AG08396 (cell line): Measurements from ENCODE around the gene DRAM2.
A peak's percentile ranks its signal among the peaks of the same experiment; 100 is the strongest.
"Not testable (repeated sequence)": the region's sequence is repeated elsewhere in the genome, so short reads cannot be mapped to it uniquely, and the experiment has no call there.

Experiments
- DNase-seq: peaks from one replicate; pipeline ENCODE4 v3.0.0; 2012; ENCODE audit warnings: low spot score, mixed read lengths

The DRAM2 gene

DNA sequence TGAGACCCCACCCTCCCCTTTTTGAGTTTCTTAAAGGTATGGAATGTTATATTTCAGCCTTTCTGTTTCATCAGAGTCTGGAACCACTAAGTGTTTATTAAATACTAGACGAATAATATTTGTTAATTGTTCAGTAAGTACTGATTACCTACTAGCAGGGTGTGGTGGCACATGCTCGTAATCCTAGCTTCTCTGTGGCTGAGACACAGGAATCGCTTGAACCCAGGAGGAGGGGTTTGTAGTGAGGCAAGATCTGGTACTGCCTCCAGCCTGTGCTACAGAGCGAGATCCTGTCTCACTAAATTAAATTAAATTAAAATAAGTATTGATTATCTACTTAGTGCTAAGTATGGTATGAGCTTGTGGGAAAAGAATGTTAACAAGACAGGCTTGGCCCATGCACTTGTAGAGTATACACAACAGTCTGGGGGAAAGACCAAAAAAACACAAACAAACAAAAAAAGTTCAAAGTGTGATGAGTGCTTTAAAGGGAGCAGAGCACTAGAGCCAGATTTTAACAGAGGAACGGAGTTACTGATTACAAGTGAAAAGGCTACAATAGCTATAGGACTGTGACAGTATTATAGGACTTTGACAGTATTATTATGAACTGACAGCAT lies 2.6 kb upstream of the DRAM2 start:
- no peak for DNase-seq

DNA sequence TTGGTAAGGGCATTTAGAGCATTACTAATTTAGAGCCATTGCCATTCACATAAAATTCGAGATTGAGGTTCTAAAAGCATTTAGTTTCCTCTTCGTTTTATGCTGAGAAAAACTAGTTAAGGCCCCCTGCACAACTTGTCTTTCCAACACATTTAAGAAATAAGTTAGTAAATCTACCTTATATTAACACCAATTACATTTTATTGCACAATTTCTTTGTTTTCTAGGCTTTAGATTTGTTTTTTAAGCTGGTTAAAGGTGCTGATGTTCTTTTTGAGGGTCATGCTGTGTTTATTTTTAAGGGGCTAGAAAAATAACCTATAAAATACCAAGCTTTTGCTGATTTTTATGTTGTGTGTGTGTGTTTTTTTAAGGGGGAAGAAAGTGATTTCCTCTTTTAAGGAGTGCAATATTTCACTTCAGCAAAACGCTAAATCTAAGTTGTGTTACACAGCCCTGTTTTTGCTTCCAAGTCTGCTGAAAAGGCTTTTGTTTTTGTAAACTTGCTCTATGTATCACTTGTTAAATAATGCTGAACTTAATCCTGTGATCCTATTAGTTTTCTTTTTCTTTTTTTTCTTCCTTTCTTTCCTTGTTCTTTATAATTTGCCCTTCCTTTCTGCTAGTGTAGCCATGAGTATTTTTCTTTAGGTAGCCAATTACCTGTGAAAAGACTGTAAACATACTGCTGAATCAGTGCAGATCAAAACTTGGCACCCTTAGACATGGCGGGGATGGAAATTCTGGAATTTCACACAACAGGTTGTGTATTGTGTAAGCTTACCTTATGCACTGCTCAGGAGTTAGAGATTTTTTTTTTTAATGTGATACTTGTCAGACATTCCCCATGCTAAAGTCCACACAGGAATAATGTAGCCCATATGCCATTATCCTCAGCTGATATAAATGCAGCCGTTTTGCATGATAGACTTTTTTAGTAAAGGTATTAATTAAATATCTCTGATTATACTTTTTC lies 1.6 kb upstream of the DRAM2 start:
- DNase-seq, result no peak

DNA sequence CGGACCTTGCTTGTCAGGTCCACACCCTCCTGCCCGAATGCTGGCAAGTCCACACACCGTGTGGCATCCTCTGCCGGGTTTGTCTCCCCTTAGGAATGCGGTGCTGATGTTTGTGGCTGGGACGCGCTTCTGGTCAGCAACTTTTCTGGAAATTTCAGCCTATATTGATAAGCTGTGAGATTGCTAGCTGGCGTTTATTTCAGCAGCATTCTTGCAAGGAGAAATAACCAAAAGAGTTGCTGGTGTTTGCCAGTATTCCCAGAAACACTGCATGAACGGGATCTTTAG lies 731 bp upstream of the DRAM2 start:
- peak; percentile 82 for DNase-seq

DNA sequence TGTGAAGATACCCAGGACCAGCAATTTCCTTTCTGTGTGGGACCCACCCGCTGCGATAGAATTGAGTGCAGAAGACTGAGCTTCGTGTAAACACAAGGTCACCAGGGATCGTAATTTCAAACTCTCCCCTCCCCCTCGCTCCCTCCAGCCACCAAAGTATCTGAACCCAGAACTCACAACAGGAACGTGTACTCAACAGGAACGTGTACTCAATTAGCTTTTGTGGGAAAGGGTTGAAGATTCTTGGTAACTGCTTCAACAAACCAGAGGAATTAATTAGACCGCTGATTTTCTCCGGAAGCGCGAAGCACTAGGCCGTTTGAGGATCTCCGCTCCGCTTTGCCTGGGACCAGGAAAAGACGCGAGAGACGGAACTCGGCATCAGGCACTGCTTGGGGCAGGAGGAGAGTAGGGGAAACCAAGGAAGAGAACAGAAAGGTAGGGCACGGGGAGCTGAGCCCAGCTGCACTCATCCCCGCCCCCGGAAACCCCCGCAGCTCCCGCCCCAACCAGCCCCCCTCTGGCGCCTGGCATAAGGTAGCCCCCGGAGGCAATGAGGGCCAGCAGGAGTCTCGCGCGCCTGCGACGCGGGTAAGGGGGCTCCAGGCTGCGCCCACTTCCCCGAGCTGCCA lies 453 bp downstream of the DRAM2 start:
- peak; percentile 63 for DNase-seq

DNA sequence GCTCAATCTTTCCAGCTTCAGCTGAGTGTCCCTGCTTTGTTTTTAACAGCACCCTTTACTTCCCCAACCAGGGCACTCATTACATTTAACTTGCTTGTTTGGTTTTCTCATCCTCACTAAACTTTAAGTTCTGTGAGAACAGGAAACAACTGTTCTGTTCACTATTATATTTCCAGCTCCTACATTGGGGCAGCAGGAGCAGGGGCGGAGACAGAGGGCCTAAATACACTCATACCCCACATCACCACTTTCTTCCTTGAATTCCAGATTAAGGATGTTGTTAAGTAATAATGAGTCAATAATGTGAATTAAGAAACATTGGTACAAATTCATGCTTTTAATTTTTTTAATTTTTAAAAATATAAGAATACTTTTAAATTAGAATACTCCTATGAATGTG lies 6.0 kb downstream of the DRAM2 start:
- DNase-seq, result no peak

DNA sequence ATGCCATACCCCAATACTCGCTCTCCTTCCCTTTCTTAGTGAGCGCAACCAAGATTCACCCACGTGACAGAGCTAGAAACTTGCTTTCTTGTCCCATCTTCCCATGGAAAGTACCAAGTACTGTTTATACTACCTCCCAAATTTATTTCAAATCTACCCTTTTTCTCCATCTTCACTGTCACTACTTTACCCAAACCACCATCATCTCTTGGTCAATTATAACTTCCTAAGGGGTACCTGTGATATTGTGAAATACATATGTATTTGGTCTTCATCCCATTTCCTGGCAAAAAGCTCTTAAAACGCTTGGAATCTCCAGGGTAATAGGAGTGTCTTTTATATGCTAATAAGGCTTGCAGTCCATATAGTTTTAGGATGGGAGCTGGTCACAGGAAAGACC lies 8.2 kb downstream of the DRAM2 start:
- DNase-seq, result no peak

DNA sequence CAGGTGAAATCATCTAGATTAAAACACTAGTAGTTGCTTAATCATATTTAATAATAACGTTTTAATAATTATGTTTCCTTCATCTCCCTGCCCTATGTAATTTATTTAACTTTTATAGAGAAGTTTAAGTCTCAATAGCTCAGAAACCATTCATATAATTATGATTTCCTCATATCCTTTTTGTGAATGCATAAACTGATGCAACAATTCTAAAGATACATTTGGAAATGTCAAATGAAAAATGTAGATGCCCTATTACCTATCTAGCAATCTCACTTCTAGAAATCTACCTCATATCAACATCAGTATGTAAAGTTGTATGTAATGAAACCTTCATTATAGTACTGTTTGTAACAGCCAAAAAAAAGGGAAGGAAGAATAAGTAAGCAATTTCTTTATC lies 10.5 kb downstream of the DRAM2 start:
- DNase-seq, result no peak

DNA sequence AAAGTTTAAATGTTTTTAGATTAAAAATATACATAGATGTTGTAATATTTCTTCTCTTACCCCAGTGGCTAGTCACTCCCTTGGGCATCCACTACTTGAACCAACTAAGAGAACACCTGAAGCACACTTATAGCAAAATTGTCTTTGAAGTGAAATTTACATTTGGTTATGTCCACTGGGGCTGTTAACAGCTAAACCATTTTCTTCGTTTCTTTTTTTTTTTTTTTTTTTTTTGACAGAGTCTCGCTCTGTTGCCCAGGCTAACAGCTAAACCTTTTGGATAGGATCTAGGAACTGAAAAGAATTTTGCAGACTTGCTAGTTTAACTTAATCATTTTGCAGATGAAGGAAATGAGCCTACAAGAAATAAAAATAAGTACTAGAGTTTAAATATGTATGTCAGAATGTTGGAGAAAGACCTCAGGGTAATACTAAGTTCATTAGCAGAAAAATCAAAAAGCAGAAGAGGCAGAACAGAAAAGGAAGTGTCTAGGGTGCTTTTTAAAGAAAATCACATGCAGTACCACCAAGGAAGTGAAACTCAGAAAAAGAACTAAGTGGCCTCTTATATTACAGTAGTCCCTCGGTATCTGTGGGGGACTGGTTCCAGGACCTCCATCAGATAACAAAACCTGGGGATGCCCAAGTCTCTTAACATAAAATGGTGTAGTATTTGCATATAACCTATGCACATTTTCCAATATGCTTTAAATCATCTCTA lies 11.8 kb downstream of the DRAM2 start:
- DNase-seq, result no peak

DNA sequence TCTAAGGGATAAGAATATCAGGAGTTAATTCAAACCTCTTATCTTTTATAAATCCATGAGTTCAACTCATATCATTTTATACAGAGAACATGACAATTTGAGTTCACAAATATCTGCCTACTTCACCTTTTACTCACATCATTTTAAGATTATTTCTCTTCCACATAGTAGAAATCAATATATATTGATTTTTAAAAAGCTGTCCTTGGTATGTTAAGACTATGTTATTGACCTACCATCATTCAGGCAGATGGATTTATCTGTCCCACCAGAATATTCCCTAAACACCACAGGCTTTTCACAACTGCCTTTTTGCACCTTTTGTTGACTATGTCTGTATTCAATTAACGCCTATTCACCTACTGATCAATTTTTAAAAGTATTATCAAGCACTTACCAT lies 13.5 kb downstream of the DRAM2 start:
- DNase-seq, result no peak

DNA sequence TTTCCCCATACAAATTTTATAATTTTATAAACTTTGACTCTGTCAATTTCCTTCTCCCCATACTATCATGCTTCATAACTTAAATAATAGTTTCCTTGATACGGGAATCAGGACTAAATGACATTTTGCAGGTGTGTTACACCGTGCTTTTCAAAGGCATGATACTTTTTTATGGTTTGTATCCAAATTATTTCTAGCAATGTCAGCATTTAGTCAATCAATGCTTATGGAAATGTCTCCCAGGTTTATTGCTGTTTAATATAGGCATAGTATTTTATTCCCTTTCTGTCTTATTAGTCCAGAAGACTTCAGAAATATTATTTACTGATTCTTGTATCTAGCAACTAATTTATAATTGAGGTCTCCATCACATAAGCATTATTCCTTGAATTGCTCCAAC lies 23.4 kb downstream of the DRAM2 start:
- no peak for DNase-seq

DNA sequence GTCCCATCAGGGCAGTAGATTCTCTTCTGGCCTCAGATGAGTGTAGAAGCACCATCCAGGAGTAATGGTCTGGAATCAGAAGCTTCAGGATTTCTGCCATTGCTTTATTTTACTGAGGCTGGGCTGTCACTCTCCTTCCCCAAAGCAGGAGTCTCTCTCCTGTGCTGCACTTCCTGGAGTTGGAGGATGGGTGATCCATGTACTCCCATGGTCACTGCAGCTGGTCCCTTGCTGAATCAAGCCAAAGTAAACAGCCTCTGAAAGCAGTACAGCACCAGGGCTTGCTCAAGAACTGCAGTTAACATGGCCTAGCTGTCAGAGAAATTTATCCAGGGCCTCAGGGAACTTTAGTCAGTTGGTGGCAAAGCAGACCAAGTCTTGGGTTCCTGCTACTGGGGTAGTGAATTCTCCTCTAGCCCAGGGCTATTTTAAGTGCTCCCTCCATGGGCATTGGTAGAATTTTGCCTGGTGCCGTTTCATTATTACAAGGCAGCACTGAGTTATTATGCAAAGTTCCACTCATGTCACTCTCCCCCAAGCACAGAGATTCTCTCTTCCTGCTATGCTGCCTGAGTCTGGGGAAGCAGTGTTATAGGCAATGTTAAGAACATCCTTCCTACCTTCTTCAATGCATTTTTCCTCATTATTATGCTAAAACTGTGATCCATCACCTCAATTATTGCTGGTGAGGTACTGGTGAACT lies 29.5 kb downstream of the DRAM2 start:
- no peak for DNase-seq

DNA sequence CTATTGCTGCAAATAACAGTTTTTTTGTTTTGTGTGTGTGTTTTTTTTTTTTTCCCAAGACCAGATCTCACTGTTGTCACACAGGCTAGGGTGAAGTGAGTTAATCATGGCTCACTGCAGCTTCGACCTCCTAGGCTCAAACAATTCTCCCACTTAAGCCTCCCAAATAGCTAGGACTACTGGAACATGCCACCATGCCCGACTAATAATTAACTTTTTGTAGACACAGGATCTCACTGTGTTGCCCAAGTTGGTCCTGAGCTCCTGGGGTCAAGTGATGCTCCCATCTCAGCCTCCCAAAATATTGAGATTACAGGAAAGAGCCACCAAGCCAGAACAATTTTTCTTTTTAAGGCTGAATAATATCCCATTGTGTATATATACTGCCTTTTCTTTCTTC lies 34.9 kb downstream of the DRAM2 start:
- no peak for DNase-seq

DNA sequence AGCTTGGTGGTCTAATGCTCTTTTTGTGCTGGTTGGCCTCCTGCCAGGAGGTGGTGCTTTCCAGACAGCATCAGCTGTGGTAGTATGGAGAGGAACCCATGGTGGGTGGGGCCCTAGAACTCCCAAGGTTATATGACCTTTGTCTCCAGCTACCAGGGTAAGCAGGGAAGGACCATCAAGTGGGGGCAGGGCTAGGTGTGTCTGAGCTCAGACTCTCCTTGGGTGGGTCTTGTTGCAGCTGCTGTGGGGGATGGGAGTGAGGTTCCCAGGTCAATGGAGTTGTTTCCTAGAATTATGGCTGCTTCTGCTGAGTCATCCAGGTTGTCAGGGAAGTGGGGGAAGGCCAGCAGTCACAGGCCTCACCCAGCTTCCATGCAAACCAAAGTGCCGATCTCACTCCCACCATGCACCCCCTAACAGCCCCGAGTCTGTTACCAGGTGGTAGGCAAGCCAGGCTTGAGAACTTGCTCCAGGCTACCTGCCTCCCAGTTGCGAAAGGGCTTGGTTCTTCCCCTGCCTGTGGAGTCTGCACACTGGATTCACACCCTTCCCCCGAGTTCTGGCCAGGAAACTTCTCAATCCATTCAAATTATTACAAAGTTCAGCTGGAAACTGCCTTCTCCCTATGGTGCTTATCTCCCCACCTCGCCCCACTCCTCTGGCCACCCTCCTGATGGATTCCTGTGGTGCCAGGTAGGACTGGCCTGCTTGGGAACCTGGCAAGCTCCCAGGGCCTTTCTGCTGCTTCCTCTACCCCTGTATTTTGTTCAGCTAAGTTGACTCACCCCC lies 37.8 kb downstream of the DRAM2 start:
- no peak for DNase-seq

DNA sequence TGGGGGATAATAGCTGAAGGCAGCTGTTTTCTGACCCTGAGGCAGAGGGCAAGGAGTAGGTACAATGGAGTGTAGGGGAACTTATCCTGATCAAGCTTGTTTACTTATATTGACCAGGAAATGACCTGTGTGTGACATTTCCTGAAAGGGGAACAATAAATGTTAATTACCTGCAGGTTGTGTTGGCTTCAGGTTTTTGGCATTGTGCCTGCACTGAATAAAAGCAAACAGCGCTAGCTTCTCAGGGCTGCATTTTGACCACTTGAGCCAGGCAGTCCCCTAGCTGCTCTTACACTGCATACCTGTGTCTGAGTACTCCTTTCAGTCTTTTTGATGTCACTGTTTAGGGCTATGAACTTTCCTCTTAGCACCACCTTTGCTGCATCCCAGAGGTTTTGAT lies 40.6 kb downstream of the DRAM2 start:
- no peak for DNase-seq

DNA sequence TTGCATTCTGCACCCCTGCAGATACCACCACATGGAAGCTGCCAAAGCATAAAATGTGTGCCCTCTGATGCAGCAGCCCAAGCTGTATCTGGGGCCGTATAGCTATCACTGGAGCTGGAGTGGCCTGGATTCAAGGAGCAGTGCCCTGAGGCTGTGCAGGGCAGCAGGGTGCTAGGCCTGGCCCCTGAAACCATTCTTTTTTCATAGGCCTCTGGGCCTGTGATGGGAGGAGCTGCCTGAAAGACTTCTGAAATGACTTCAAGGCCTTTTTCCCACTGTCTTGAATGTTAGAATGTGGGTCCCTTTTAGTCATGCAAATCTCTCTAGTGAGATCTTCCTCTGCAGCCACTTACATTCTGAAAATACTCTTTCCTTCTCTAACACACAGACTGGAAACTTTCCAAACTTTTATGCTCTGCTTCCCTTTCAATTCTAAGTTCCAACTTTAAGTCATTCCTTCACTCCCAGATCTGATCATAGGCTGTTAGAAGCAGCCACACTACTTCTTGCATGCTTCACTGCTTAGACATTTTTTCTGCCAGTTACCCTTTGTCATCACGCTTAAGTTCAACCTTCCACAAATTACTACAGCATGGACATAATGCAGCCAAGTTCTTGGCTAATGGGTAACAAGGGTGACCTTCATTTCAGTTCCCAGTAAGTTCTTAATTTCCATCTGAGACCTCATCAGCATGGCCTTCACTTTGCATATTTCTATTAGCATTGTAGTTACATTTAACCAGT lies 42.4 kb downstream of the DRAM2 start:
- DNase-seq, result no peak

DNA sequence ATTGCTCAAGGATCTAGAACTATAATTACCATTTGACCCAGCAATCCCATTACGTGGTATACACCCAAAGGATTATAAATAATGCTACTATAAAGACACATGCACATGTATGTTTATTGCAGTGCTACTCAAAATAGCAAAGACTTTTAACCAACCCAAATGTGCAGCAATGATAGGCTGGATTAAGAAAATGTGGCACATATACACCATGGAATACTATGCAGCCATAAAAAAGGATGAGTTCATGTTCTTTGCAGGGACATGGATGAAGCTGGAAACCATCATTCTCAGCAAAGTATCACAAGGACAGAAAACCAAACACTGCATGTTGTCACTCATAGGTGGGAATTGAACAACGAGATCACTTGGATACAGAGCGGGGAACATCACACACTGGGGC lies 44.5 kb downstream of the DRAM2 start:
- not testable (repeated sequence) for DNase-seq

DNA sequence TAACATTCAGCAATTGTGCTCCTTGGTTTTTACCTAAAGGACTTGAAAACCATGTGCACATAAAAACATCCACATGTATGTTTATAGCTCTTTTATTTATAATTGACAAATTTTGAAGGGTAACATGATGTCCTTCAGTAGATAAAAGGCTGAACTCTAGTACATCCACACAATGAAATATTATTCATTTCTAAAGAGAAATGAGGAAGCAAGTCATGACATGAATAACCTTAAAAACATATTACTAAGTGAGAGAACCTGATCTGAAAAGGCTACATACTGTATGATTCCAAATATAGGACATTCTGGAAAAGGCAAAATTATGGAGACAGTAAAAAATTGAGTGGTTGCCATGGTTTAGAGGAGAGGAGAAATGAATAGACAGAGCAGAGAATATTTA lies 50.3 kb downstream of the DRAM2 start:
- DNase-seq, result no peak

DNA sequence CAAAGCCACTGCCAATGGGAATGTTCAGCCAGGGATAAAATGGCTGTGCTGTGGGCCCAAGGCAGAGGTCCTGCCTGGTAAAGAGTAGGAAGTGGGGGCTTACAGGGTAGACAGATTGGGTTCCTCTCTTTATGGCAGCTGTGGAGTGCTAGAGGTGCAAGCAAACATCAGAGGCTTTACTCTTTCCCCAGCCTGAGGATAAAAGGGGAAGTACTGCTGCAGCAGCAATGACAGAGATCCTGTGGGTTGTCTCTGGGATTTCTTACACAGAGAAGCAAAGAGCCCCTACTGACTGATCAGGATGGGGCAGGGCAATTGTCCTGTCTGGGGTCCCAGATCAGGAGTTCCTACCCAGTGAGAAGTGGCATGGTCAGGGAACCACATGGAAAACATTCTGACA lies 54.2 kb downstream of the DRAM2 start:
- no peak for DNase-seq

DNA sequence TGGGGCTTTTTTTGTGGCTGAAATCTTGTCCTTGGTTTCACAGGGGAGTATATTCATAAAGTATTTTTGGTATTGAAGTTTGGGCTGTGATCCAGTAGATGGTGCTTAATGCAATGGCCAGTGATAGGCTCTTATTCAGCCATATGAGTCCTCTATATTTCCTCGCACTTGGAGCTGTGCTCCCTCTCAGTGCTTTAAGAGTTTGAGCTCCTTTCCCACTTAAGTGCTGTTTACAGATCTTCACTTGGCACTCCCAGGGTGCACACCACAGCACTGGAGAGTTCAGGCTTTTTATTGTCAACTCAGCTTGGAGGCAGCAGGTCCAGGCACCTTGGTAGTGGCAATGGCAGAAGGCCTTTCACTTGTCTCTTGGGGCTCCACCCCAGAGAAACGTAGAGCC lies 54.9 kb downstream of the DRAM2 start:
- DNase-seq, result no peak

DNA sequence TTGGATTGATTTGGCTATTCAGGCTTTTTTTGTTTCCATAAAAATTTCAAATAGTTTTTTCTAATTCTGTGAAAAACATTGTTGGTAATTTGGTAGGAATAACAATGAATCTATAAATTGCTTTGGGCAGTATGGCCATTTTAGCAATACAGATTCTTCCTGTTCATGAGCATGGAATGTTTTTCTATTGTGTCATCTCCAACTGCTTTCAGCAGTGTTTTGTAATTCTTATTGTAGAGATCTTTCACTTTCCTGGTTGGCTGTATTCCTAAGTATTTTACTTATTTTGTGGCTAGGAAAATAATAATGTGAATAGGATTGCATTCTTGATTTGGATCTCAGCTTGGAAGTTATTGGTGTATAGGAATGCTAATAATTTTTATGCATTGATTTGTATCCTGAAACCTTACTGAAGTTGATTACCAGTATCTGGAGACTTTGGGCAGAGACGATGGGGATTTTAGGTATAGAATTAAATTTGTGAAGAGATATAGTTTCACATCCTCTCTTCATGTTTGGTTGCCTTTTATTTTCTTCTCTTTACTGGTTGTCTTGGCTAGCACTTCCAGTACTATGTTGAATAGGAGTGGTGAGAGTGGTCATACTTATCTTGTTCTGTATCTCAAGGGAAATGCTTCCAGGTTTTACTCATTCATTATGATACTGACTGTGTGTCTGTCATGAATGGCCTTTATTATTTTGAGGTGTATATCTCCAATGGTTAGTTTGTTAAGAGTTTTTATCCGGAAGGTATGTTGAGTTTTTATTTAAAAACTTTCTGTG lies 57.3 kb downstream of the DRAM2 start:
- no peak for DNase-seq
